HG02571 (cell line): ENCODE measurements around the gene UBXN2A.
A peak's percentile ranks its signal among the peaks of the same experiment; 100 is the strongest.

Experiments used
- ATAC-seq: cut with Tn5 transposase; IDR thresholded peaks from one replicate; pipeline ENCODE4 v1.9.1; 2021; ENCODE audit warnings: mild to moderate bottlenecking, moderate library complexity; ENCODE audit not compliant: unreplicated experiment

UBXN2A gene

GRCh38 chr2:23939987-23940717 is at the start of gene UBXN2A:
Gene UBXN2A, plus strand, starts transcription at chr2:23940463. Its CDS starts 17,852 bp downstream, at chr2:23958315.
- peak; percentile 71 for ATAC-seq

GRCh38 chr2:23900133-23900532 is 40.1 kb upstream of the UBXN2A start:
- ATAC-seq = no peak

DNA sequence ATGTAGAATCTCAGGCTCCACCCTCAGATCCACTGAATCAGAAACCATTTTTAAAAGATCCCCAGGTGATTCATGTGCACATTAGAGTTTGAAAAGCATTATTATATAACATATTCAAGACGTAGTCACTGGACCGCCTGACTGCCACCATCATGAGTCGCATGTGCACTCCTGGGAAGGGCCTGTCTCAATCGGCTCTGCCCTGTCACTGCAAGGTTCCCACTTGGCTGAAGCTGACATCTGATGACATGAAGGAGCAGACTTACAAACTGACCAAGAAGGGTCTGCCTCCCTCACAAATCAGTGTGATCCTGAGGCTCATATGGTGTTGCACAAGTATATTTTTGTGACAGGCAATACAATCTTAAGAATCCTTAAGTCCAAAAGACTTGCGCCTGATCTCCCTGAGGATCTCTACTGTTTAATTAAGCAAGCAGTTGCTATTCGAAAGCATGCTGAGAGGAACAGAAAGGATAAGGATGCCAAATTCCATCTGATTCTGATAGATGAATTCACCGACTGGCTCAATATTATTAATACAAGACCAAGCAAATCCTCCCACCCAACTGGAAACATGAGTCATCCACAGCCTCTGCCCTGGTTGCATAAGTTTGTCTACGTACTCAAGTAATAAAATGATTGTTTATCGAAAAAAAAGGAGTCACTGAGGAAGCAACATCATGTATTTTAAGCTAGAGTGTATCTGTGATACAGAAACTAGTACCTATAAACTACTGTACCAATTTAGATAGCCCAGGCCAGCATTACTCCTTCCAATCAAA is 39.5 kb upstream of the UBXN2A start:
- no peak for ATAC-seq

DNA sequence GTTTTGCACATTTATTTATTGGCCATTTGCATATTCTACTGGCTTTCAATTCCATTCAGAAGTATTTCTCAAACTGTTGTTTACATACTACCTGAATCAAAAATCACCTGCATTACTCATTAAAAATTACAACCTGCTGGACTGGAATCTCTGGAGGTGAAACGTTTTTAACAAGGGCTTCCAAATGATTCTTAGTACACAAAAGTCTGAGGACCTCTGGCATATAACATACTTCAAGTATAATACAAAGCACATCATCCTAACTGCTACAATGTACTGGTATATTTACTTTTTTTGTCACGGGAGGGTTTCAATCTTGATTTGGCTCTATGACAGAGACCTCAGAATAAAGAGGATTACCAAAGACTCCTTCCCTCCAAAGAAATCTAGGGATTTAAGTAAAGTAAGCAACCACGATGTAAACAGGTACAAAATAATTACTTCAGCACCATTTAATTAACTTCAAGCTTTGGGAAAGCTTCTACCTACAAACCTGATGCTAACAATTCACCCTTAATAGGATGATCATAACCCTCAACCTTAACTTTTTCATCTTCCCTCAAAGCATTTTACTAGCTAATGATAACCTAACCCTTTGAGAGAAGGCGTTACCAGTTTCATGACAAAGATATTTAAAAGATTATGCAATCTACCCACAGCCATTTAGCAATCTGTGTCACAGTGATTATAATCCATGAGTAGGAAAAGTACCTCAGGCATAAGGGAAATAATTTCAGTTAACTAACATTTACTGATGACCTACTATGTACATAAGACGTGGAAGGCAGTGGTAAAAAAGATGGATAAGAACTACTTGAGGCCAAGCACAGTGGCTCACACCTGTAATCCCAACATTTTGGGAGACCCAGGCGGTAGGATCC is 38.1 kb upstream of the UBXN2A start:
- no peak for ATAC-seq

DNA sequence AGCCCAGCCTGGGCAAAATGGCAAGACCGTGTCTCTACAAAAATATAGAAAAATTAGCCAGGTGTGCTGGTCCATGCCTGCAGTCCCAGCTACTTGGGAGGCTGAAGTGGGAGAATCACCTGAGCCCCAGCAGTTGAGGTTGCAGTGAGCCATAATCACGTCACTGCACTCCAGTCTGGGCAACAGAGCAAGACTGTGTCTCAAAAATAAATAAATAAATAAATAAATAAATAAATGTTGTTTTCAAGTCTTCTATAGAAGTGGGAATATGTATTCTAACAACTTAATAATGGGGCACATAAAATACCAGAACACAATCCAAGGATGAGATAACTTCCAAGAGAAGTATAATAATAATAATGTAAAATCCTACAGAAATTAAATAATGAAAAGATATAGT is 37.2 kb upstream of the UBXN2A start:
- no peak for ATAC-seq

DNA sequence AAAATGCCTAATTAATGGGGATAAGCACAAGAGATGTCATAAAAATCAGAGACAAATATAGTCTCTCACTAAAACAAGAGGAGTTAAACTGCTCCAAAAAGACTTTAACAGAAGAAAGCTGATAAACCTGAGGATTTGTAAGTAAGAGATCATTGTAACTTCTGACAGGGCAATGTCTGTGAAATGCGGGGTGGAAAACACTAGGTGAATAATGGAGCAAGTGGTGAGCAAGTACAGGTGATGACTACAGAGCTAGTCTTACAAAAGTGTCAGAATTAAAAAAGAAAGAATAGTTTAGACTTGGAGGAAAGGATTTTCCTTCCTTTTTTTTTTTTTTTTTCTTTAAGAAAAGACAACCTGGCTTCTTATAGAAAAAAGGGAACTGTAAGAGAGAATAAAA is 36.0 kb upstream of the UBXN2A start:
- no peak for ATAC-seq

DNA sequence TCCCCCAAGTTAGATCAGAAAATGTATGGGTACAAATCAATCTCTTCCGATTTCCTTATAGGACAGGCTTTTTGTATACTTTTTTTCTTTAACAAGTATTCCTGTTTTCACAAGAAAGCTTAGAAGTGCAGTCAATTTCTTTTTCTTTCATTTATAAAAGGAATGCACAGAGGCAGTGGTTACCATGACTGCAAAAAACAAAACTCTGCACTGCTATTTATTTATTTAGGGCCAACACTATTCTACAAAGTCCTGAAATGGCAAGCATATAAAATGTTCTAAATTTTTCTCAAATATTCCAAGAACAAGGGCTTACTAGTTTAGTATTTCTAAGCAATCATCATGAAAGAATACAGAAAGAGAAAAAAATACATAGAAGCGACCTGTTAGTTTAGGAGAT is 35.6 kb upstream of the UBXN2A start:
- ATAC-seq = no peak

DNA sequence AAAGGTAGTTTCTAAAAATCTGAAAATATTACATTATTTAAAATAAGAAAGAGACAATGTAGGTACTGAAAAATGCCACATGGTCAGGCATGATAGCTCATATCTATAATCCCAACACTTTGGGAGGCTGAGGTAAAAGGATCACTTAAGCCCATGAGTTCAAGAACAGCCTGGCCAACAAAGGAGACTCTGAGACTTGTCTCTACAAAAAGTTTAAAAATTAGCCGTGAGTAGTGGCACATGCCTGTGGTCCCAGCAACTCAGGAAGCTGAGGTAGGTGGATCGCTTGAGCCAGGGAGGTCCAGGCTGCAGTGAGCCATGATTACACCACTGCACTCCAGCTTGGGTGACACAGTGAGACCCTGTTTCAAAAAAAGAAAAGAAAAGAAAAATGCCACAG is 35.1 kb upstream of the UBXN2A start:
- no peak for ATAC-seq

DNA sequence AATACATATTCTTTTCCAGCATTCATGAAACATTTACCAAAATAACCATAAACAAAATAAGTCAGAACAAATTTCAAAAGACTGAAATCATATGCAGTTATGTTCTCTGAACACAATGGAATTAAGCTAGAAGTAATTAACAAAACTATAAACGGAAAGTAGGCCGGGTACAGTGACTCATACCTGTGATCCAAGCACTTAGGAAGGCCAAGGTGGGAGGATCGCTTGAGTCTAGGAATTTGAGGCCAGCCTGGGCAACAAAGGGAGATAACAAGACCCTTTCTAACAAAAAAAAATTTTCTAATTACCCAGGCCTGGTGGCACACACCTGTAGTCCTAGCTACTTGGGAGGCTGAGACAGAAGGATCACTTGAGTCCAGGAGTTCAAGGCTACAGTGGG is 28.2 kb upstream of the UBXN2A start:
- ATAC-seq = no peak

GRCh38 chr2:23915327-23915726 is 24.9 kb upstream of the UBXN2A start:
- ATAC-seq = no peak

- ATAC-seq = no peak
Observed at GRCh38 chr2:23916727-23917405, 23.4 kb upstream of the UBXN2A start.

- ATAC-seq = no peak
Observed at GRCh38 chr2:23918837-23919489, 21.3 kb upstream of the UBXN2A start.

DNA sequence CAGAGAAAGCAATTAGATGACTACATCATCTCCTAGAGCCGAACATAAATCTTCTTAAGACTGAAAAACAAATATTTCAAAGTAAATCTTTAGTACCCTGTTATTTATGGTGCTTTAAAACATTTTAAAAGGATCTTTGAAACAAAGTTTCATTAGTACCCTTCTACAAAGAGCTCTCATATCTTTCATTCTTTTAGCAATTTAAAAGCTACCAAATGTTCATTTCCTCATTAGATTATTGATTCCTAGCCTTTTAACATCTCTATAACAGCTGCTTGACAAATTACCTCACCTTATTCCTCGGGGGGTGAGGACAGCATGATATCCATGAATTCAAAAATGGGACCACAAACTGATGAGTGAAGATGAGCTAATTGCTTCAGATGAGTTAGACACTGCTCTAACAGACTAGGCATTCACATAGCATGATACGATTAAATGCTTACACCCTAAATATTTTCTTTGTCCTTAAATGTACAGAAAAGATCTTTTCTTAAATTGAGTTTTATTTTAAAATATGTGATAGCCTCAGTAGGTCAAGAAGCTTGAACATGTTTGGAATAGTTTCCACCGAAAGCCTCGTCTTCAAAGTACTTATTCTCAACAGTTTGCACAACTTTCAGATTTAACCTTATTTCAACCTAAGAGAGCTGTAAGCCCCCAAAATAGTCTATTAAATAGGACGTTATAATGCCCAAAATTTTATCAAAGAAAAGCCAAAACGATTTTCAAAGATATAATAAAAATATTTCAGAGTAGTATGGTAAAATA is 15.5 kb upstream of the UBXN2A start:
- no peak for ATAC-seq

DNA sequence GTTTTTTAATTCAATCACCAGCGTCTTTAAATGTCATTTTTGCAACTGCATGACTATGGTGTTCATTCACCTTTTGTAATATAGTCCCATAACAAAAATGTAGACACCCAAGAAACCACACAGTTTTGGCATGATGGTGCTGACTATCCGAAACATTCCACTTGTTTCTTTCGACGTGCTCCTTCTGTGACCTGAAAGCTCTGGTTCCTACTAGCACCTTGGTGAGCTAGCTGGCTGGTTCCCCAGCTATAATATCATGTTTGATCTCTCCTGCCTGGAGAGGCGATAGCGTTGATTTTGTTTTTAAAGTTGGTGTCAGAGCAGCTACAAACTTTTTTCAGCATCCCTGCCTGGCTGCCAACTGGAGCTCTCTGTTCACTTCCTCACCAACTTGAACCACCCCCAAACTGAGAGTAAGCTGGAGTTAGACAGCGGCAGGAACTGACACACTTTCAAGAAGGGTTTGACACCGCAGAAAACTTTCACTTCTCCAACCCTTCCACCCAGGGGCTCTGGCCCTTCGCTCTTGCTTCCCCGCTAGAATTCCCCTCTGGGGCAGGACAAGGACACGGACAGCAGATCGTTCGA is 14.5 kb upstream of the UBXN2A start:
- peak; percentile 50 for ATAC-seq

GRCh38 chr2:23926290-23926749 is 13.9 kb upstream of the UBXN2A start:
- peak; percentile 24 for ATAC-seq

GRCh38 chr2:23926750-23927571 is 13.3 kb upstream of the UBXN2A start, which contains the start of gene ATAD2B:
Gene ATAD2B, minus strand, starts transcription at chr2:23927123. Its CDS starts 353 bp downstream, at chr2:23926770.
- ATAC-seq = peak; percentile 75

- ATAC-seq = no peak
Observed at GRCh38 chr2:23934259-23934658, 6.0 kb upstream of the UBXN2A start.
